Ureter (tissue), 1 donor: Measurements from ENCODE around the gene PARVG. TPM values are rescaled to one million over a fixed set of nuclear protein-coding genes. Genes with fewer than 3 reads are reported as not detected.

ENCODE experiments used
- DNase-seq: peaks from one replicate; pipeline ENCODE4 v3.0.0-alpha.2; 2020; ENCODE audit warnings: low spot score
- total RNA-seq: library from RNA; stranded (reverse); gene quantifications from one replicate; pipeline ENCODE4 v1.2.4, GENCODE V29; 2023
- donor health status: DM: yes; HTN: yes; CAD: no.

The PARVG gene
- total RNA-seq, 1 donor from 2014 or later = 13.5 TPM

DNA sequence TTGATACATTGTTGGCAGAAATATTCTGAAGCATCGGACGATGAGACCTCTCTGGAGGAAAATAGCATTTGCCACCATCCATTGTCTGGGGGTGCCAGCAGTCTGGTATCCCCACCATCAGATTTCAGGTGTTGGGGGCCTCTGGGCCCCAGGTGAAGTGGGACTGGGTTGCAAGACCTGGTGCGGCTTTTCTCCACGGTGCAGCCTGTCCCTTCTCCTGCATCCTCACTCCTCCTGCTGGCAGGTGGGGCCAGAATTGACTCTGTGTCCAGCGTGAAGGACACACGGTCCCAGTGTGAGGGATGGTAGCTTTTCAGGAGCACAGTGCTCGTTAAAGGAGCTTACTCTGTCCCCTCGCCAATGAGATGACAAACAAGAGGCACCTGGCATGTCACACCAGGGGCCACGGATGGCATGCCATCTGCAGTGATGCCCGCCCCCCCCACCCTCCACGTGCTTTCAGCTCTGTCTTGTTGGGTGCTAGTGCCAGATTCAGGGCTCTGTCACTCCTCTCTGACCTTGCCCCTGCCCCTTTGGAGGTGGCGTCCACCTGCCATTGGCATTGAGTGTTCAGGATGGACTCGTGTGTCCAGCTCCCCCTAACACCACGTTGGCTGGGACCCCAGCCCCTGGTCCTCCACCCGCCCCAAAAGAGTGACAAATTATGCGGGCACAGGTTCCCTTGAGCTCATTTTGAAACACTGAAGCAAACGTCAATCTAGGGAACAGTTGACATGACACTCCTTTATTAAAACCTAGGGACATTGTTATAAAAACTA lies 62.4 kb downstream of the PARVG start:
- no peak for DNase-seq

DNA sequence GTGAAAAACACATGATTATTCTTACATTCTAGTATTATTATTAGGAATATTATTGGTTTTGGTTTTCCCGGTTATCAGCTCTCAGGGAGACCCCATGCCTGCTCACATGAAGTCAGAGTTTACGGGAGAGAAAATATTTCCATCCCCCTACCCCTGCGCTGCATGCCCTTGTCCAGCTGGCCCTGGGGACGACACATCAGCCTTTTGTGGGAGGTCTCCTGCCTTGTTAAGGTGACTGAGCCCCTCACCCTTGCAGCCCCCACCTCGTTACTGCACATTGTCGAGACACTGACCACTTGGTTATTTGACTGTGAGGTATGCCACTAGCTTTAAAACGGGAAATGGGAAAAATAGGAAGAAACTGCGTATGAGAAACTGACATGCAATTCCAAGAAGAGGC lies 63.0 kb downstream of the PARVG start:
- no peak for DNase-seq

DNA sequence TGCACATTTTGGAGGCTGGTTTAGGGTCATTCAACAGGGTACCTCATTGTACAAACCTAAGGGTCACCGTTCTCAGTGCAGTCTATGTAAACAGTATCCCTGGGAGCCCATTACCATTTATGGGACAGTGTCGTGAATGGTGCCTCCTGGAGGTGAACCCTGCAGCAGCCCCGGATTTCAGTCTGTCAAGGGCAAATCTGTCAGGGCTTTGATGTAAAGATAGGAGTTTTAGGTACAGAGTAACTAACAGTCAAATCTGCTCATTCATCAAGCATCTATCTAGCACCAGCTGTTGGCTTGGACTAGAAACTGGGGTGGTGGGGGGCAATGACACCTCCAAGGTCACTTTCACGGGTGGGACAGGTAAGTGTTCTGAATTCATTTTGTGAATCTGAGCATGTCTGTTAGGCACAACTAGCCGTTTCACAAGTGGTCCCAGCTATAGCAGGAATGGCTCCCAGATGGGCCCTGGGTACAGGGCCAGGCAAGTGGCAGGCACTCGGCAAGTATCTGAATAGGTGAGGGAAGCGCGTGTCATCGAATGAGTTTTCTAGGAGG lies 63.6 kb downstream of the PARVG start:
- DNase-seq = no peak

DNA sequence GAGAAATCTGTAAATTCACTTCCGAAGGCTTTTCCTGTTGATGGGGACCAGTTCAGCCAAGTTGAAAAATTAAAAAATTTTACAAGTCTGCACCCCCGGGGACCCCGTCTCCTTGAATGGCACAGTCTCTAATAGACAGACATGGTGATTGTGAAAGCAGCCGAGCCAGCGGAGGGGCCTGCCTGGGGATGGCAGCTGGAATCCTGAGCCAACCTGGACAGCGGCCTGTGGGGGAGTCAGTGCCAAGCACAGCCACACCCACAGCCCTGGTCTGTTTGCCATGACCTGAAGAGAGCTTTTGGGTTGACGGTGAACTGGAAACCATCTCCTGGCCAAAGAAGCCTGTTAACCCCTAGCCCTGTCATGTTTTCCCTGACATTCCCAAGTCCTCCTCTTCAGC lies 64.7 kb downstream of the PARVG start:
- no peak for DNase-seq

DNA sequence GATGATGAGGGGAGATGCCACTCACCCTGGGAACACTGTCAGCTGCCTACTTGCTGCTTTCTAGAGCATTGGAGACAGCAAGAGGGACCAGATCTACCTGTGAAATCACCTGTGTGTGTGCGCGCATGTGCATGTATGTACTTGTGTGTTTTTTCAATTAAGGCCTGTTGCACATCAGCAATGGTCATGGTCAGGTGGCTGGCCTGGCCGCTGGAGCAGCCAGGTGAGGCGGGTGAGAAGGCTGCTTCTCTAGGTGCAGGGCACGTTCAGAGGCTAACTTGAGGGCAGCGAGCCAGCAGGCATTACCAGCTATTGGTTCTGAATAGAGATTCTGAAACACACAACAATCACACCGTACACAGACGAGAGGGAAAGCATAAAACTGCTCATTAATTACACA lies 65.1 kb downstream of the PARVG start:
- DNase-seq = no peak

DNA sequence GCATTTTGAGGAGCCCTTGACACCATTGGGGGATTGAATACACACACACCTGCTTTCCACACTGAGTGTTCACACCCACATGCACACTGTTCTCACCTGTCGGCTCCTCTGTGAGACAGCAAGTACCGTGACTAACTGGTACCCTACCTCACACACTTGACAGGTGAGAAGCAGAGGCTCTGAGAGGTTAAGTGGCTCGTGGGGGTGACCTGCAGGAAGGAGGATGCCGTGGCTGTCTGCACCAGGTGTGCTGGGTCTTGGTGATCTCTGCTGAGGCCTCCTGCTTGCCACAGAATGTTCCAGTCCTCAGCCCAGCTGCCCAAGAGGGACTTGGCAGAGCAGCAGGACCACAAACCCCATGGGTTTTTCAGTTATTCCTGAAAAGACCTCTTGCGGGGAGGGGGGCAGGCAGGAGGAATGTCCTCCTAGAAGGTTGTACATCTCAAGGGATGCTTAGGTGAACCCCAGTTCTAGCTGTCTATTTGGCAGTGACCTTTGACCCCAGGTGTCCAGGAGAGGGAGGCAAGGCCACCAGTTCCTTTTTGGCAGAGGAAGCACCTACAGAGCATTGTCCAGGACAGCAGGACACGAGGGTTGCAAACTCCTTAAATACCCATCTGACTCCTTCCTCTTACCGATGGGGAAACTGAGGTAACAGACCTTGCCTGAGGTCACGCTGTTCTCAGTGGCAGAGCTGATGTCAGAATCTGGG lies 66.0 kb downstream of the PARVG start:
- DNase-seq = no peak

DNA sequence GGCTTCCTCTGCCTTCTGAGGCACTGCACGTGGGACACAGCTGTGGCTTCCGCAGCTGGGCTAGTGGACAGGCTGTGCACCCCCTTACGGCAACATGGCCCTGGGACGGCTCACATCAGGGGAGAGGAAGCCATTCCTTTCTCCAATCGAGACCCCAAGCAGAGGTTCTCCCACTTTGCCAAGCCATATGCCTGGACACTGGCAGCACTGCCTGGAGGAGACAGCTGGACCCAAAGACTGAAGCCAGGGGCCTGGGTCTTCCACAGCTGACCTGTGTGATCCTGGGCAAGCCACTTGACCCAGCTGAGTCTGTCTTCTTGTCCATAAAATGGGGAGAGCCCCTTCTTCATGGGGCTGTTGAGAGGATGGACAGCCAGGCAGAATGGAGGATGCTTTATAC lies 66.6 kb downstream of the PARVG start:
- no peak for DNase-seq

DNA sequence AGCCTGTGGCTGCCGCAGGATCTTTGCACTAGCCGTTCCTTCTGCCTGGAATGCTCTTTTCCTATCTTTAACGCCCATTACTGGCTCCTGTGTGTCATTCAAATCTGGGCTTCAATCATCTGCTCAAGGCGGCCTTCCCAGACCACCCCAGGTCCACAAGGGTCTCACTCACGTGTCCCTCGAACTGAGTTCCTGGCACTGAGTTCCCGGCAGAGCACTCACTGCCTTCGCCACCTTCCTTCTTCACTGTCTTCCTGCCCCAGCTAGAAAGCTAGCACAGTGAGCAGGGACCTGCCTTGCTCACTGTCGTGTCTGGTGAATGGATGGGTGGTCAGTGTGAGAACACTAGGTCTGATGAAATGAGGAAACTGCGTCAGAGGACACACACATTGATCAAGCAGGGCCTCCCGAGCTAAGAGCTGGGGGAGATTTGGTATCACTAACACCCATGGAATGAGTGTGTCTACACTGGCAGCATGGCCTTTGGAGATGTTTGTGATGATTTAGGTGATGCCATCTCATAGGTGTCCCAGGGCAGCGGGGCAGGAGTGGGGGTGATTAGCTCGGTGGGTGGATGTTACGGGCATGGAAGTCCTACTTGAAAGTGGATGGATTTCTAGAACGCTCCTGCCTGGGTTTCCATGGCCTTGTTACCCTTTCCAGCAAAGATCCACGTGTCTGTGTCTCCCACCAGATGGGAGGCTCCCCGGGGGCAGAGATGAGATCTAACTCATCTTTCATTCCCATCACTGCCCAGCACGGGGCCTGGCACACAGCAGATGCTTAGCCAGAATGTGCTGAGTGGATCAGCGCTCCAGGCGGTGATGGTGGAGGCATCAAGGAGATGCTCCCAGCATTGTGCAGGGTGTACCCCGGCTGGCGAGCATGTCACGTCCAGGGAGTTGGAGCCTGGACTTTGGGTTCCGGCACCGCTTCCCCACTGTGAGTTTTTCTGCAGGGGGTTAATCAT lies 67.5 kb downstream of the PARVG start:
- DNase-seq = no peak

DNA sequence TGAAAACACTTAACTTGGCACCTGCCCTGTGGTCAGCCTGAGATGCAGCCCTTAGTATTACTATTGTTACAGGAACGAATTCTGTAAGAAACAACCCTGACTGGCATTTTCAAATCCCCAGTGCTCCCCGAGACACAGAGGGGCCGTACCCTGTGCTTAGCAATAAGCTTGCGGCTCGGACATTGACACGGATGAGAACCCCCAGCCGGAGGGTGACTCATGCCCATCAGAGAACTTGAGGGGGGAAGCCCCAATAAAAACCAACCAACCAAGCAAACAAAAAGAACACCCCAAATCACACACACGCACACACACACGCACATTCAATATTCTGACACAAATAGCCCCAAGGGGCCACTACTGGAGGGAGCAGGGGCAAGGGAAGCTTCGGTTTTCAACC lies 68.2 kb downstream of the PARVG start:
- no peak for DNase-seq

DNA sequence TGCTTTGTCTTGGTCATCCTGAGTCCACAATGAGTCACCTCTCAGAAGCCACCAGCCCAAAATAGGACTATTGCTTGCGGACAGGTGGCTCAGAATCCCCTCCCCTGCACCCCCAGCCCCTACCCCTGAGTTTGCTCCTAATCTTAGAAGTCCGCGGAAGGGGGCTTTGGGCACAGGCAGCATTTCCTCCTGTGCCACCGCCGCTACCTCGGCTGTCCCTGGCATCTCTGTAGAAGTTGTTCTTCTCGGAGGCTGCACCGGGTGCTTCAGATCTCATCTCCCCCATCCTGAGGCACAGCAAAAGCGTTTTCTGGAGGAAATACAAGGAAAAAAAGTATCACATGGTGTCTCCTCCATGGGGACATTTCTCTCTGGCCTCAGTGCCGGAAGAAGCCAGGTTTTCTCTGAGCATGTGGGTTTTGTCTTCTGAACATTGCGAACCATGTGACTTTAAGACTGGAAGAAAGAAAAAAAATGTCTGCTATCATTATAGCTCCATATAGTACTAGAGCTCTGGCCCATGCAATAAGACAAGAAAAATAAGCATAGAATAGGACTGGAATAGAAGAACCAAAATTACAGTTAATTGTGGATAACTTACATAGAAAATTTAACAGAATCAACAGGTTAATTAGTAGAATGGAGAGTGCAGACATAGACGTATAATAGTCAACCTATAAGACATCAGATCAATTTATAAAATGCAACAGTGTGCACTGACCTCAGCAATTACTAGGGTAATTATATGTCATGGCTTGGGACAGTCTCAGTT lies 68.8 kb downstream of the PARVG start:
- no peak for DNase-seq

DNA sequence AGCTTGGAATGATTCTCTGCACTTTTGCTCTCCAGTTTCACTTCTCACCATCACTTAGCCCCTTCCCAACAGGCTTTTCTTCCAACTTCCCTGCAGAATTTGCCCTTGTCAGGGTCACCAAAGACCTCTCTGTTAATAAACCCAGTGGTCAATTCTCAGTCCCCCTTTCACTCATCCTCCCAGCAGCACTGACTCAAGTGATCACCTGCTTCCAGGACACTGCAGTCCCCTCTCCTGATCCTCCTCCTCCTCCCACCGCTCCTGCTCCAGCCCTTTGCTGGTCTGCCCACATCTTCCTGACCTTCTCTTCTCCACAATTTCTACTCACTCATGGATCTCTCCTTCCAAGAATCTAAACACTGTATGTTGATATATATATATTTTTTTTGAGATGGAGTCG lies 74.1 kb downstream of the PARVG start:
- DNase-seq = no peak

DNA sequence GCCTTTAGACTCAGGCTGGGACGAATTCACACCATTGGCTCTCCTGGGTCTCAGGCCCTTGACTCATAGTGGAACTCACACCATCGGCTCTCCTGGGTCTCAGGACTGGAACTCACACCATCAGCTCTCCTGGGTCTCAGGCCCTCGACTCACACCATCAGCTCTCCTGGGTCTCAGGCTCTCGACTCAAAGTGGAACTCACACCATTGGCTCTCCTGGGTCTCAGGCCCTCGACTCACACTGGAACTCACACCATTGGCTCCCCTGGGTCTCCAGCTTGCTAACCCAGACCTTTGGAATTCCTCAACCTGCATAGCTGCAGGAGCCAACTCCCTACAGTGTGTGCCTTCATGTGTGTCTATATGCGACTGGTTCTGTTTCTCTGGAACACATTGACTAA lies 75.4 kb downstream of the PARVG start:
- DNase-seq = no peak

DNA sequence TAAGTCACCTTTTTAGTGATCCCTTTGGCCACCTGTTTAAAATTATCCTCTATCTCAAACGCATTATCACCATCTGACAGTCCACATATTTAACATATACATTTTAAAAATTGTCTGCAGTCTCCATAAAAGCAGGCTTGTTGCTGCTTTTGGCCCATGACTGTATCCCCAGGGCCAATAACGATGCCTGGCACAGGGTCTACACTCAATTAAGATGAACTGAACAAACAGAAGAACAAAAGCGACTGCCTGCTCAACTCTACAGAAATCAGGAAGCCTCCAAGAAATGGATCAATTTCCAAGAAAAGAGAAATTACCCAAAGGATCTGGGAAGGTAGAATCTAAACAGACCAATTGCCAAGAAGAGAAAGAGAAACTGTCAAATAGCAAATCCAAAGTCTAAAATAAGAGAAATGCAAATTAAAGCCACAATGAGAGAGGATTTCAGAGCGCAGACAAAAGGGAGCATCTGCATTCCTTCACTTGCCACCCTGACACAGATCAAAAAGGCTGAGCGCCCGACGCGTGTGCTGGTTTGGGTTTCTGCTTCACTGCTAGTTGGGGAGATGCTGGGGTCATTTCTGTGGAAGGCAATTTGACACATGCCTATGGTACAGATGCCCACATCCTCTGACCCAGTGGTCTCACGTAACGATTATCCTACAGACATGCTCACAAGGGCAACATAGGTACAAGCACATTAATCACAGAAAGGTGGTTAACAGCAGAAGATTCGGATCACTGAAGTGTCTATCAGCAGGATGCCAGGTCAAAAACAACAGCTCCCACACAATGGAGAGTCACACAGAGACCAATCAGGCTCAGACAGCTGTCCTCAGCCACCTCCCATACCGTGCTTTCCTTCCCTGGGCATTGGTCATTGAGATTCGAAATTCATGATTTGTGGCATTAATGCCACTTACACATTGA lies 76.1 kb downstream of the PARVG start:
- DNase-seq = no peak

Other genes with a start within 250 kb of the PARVG start
- gene SAMM50, start 225.5 kb upstream of the PARVG start, total RNA-seq = 38.7 TPM
- gene PARVB, start 156.6 kb upstream of the PARVG start, total RNA-seq = 24.4 TPM
- gene SHISAL1, start 132.0 kb downstream of the PARVG start, total RNA-seq = 4.0 TPM